HT-29 (cell line): ENCODE data around the gene BEAN1. TPM values are rescaled to one million over a fixed set of nuclear protein-coding genes. Genes with fewer than 3 reads are reported as not detected.

ENCODE experiments used
- DNase-seq: peaks from one replicate; pipeline ENCODE4 v3.0.0-alpha.2; 2015; ENCODE audit warnings: low spot score
- total RNA-seq: library from RNA; depleted of rRNA; stranded (reverse); fragments of >200 nt; shearing (Covaris generic); gene quantifications from 2 replicates; pipeline ENCODE4 v1.2.3, GENCODE V29; 2014

BEAN1 gene
- total RNA-seq, 1 experiment from 2014 or later, result not detected

DNA sequence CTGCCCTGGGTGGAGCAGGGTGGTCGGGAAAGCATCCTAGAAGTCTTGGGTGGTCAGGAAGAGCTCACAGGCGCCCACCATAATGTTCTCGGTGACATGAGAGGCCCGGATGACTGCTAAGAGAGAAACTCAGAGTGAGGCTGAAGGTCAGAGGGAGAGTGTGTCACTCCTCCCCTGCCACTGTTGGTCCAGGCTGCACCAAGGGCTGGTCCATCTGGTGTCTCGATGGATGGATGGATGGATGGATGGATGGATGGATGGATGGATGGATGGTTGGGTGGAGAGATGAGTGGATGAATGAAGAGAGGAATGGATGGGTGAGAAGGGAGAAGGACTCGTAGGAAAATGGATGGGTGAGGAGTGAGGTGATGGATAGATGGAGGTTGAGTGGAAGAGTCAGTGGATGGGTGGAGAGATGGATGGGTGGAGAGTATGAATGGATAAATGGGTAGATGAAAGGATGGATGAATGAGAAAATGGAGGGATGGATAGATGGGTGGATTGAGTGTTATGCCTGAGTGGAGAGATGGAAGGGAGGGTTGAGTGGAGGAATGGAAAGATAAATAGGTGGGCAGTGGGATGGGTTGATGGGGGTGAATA, 43.0 kb downstream of the BEAN1 start:
- DNase-seq, result no peak

- no peak for DNase-seq
These were observed 43.5 kb downstream of the BEAN1 start for GRCh38 chr16:66470556-66470955.

DNA sequence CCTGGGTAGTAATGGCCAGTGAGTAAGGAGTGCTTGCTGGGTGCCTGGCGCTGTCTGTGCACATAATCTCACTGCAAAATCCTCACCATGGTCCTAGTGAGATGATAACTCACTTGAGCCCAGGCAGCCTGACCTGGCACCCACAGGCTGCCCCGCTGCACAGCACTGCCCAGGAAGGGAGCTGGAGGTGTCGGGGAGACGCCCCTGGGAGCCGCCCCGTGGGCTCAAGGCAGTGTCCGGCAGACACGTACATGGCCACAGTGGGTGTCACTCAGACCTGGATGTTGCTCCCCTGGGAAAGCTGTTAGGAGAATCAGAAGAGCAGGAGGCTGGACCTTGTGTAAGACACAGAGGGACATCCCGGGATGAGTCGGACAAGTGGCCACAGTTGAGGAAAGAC, 44.2 kb downstream of the BEAN1 start:
- DNase-seq, result no peak

DNA sequence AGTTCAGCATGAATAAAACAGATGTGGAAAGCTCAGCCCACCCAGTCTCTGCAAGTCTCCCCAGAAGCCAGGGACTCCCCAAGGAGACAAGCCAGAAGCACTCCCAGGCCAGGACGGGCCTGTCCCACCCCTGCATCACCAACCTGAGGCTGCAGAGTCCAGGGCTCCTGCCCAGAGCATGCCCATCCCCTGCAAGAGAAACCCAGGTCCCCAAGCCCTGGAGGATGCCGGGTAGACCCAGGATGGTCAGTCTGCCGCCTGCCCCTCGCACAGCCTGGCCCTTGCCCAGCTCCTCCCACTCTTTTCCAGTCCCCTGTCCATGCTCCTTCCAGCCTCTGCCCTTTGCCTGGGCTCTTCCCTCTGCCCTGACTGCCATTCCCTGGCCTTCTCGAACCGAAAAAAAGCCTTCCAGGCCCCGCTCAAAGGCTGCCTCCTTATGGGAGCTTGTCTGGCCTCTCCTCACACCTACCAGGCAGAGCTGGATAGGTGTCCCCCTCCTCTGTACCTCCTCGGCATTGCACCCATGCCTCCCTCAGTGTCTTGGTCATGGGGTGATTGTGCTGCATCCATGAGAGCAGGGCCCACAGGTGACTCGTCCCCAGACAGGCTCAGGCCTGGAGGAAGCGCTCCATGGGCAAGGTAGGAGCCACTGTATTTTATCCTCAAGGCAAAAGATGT, 44.8 kb downstream of the BEAN1 start:
- DNase-seq, result no peak

DNA sequence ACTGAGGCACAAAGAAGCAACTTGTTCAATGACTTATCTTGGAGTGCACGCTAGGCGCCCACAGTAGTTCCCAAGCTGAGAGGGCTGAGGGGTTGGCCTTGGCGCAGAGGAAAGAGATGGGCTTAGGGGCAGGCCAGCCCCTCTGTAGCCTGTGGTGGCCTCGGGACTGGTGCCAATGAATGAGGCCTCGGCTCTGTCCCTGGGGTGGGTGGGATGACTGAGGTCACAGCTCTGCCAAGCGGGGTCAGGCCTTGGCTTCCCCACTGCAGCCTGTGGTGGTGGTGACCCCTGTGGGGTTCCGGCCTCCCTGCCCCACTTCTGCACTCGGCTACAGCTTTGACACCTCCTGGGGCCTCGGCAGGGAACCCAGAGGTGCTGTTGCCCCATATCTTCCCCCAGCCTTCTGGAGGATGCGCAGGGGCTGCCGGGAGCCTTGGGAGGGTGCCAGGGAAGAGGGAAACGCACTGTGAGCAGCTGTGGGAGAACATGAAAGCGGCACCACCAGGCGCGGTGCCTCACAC, 46.0 kb downstream of the BEAN1 start:
- DNase-seq, result no peak

- no peak for DNase-seq
These were observed 46.8 kb downstream of the BEAN1 start for GRCh38 chr16:66473654-66474519.

GRCh38 chr16:66474750-66475199, 47.7 kb downstream of the BEAN1 start:
- peak; percentile 9 for DNase-seq

DNA sequence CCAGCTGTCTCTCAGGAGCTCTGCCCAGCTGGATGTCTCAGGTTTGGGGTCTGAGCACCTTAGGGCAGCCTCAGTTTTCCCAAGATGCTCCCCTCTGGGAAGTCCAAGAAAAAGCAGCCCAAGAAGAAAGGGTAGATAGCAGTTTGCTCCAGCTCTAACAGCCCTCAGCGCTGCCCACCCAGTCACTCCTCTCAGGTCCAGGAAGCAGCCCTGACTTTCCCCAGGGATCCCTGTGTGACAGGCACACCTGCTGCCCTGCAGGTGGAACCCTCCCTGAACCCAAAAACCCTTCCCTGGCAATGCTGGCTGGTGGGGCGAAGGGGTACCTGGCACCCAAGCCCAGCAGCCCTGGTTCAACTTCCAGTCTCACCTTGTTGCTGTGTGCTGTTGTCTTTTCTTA, 48.1 kb downstream of the BEAN1 start:
- DNase-seq, result no peak

GRCh38 chr16:66476328-66477027, 49.4 kb downstream of the BEAN1 start:
- DNase-seq, result peak; percentile 22

- no peak for DNase-seq
These were observed 50.0 kb downstream of the BEAN1 start for GRCh38 chr16:66477028-66477515.

- peak; percentile 78 for DNase-seq
These were observed 51.8 kb downstream of the BEAN1 start for GRCh38 chr16:66478733-66479511.

- DNase-seq, result no peak
These were observed 52.7 kb downstream of the BEAN1 start for GRCh38 chr16:66479661-66480264.

DNA sequence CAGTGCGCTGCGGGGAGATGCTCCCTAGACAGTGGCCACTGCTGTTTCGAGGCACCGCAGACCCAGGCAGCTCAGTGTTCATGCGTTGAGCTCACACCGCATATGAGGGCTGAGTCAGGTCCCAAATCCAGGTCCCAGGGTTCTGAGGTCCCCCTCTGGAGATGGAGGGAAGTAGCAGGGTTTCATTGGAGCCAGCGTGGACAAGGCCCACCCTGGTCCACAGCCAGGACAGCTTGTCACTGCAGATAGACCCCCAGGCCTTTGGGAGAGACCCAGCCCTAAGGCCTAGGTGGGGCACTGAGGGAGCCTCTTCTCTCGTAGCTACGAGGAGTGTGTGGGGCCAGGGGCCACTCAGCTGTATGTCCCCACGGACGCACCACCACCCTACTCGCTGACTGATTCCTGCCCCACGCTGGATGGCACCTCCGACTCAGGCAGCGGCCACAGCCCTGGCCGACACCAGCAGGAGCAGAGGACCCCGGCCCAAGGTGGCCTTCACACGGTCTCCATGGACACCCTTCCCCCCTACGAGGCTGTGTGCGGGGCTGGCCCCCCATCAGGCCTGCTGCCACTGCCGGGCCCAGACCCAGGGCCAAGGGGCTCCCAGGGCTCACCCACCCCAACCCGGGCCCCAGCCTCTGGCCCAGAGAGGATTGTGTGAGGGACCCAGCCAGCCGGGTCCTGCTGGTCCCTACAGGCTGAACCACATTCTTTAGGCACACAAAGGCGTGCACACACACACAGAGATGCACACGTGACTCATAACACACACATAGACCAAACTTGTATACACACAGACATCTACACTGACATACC, 53.4 kb downstream of the BEAN1 start:
- peak; percentile 22 for DNase-seq

DNA sequence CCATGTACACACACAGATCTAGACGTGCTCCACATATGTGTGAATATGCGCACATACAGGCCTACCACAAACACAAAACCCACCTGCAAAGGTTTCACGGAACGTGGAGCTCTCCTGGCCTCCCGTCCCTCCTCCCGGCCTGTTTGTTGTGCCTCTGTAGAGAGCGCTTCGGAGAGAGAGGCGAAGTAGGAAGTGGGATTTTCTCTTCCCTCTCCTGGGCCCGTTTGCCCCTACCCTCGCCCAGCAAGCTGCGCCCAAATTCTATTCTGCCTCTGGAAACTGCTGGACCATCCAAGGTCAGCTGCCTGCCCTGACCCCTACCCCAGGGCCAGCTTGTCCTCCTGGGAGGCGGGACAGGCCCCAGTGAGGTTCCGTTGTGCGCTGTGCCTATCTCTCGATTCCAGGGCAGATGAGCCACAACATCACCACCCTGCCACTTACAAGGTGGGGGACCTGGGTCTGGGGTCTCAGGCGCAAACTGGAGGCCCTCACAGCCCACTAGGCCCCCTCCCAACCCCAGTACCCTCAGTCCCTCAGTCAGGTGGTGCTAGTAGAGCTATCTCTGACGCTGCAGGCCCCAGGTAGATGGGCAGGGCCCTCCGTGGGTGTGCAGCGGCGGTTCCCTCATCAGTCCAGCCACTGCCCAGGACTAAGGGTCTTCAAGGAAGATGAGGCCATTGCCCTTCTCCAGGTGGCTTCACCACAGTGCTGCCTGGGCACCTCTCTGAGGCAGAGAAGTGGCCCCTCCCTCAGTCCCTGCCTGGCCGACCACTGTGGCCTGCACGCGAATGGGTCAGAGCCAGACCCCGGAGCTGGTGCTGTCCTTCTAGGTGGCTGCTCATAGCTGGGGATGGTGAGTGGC, 54.2 kb downstream of the BEAN1 start:
- DNase-seq, result no peak

DNA sequence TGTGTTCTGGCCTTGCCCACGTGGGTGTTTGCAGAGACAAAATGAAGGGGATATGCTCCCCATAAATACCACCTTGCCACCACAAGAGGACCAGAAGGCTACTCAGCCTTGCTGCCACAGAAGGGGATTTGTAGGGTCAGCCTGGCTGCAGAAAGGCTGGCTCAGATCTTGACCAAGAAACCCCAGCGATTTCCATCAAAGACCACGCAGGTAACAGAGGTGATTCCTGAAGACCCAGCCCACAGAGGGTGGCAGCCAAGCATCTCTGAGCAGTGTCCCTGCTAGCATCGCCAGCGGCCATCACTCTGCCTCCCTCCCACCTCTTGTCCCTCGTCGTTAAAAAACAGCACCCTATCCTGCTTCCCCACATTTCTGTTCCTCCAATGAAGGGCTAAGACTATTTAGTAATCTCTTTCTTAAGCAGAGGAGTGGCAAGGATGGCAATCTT, 54.9 kb downstream of the BEAN1 start:
- no peak for DNase-seq

- peak; percentile 75 for DNase-seq
These were observed 56.8 kb downstream of the BEAN1 start for GRCh38 chr16:66483689-66484452.

GRCh38 chr16:66484453-66485213, 57.5 kb downstream of the BEAN1 start:
- no peak for DNase-seq
